HG03520 (cell line): ENCODE data around the gene FSIP1.

ENCODE experiments used
- ATAC-seq: cut with Tn5 transposase; IDR thresholded peaks from one replicate; pipeline ENCODE4 v1.9.1; 2021; ENCODE audit warnings: mild to moderate bottlenecking, moderate library complexity; ENCODE audit not compliant: unreplicated experiment

FSIP1 gene

DNA sequence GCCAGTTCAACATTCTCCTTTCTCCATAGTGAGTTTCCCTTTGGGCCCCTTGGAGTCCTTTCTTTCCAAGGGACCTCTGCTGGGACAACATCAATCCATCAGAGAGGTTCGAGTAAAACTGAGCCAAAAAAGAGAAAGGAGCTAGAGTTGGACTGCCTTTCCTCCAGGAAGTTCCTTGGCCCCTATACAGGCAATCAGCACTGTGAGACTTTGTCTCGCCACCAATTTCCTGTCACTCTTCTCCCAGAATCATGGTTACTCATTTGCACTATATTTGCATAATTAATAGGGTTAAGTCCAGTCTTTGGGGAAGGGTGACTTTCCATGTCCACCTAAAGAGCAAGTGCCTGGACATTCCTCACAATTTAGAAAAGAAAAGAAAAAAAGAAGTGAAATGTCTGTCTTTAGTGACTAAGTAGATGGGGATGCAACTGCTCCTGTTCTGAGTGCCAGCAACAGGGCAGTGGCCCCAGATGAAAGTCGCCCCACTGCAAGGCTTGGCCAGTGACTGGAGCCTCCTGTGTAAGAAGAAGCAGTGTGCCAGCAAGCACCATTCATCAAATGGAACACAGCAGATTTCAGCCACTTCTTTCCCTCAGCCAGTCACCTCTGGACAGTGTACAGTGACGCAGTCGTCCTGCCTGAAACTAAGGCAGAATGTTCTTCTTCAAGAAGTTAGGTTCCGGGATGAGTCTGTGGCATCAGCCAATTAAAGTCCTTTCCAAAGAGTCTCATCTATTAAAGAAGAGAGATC lies 91.6 kb downstream of the FSIP1 start:
- no peak for ATAC-seq

DNA sequence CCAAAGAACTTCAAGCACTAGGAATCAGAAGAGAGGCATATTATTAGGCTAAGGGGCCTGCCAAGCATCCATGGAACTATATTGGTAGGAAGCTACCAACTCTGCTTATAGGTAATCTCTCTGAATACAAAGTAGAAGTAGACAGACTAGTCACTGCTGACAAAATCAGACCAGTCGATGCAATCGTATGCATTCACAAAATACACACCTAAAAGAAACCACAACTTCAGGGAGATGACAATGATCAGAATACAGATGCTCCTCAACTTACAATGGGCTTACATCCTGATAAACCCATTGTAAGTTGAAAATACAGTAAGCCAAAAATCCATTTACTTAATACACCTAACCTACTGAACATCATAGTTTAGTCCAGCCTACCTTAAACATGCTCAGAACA lies 94.7 kb downstream of the FSIP1 start:
- no peak for ATAC-seq

DNA sequence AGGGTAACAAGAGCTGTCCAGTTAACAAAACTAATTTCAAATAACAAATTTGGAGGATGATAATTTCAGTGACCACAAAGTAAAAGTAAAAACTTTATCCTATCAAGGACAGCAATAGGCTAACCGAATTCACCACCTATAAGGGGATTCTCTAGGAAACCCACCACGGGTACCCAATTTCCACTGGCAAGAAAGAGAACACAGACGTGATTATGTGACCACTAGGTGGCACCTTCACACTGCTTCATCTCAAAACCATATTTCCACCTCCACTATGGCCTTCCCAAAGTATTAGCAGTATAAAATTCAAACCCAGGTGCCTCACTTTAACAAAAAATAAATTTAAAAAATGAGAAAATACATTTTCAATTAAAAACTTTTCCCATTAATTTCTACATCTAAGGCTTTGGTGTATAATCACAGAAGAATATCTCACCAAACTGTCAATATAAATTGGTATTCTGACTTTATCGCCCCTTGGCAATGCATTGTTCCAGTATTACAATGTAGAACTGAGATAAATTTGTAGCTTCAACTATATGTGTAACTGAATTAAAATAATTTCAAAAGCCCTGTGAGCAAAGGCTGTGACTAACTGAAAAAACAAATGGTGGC lies 96.5 kb downstream of the FSIP1 start:
- no peak for ATAC-seq

DNA sequence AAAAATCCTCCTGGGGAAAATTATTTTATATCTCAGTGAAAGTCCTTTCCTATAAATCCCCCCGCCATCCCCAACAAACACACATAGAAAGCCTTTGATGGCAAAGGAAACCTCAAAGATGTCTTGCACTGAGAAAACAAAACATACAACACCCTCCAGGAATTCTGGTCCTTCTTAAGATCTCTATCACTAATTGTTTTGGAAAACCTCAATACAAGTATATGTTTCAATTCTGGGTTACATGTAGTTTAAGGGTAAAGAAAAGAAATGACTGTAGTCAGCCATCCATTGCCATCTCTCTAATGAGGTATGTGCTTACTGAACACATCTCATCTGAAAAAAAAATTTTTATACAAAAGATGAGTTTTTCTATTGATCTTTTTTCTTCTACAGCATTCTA lies 97.3 kb downstream of the FSIP1 start:
- no peak for ATAC-seq

DNA sequence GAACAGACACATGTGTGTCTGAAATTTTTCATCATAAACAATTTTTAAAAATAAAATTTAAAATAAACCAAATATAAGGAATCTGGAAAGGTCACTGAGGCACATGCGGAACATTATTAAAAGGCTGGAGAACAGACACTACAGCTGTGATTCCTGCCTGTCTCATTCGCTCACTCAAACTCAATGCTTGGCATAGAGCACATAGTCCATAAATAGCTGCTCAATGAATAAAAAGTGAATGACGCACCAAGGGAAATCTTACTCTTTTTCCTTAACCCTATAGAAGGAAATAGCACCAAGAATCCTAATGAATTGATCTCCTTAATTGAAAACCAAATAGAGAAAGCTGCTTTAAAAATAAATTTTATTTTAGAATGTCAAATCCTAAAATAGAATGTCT lies 98.4 kb downstream of the FSIP1 start:
- ATAC-seq: no peak

DNA sequence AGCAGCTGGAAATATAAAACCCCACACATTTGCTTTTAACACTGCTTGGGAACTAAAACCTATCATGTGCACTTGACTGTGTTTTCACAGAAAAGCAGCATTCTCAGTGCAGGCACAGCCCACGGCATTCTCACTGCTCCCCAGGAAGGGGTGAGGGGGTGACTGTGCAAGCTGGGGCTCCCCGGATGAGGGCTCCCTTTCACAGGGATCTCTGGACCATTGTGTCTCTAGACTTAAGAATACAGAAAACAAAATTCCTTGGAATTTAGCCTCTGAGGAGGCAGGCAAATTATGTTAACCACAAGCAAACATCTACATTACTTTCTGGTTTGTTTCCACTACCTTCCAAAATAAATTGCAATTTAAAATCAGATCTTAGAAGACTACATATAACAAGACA lies 100.3 kb downstream of the FSIP1 start:
- no peak for ATAC-seq

DNA sequence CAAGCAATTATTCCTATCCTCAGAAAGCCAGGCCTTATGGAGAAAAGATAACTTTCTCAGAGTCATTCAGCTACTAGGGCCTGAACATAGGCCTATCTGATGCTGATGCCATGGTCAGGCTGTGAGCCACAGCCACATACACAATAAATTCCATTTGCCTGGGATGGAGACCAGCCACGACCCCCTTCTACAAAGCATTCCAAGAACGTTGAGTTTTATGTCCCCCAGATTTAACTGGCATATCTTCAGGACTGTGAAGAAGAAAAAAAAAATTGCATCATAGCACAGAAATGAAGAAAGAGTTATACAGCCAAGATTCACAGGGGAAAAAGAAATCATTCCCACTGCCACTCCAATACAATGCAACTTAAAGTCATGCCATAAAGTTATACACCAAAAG lies 101.8 kb downstream of the FSIP1 start:
- ATAC-seq: no peak

DNA sequence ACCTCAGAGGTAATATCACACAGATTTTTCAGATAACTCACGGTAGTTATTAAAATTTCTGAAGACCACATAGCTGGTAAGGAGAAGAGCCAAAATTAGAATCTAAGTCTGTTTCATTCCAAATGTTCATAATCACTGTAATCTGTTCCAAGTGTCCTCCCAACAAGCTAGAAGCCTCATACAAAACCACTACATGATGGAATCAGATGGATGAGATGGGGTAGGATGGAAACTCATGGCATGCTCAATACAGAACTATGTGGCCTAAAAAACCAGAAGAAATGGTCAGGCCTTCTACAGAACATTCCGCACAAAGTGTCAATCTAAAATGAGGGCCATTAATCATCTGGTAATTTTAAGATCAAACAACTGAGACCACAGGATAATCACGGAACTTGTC lies 110.0 kb downstream of the FSIP1 start:
- no peak for ATAC-seq

DNA sequence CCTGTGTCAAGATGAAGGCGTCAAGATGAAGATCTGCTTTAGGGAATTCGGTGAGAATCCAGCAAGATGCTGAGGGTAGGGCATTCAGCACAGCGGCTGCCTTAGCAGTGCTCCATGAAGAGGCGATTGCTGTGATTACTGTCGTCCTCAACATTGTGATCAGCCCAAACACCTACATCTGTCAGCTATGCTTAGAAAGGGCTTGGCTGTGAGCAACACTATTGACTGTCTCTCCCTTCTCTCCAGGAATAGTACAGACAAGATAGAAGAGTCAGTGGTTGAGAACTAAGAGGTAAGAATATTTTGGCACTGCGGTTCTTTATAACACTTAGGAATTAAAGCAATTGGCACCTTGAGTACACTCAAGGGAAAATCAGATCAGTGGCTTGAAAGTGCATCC lies 110.5 kb downstream of the FSIP1 start:
- no peak for ATAC-seq

DNA sequence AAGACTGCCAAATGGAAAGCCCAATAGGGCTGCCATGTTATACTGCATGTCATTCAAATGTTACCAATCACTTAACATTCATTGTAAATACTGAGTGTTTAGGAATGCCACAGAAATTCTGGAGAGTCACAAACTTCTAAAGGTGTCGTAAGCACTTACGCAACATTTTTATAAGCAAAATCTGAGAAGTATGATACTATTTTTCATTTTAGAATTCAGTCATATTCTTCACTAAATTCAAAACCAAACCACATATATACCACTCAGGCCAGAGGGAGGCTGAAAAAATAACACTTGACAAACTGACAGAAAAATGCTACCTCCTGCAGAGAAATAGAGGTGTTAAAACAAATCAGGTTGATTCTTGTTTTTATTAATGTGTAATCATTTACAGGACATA lies 112.0 kb downstream of the FSIP1 start:
- ATAC-seq: no peak

DNA sequence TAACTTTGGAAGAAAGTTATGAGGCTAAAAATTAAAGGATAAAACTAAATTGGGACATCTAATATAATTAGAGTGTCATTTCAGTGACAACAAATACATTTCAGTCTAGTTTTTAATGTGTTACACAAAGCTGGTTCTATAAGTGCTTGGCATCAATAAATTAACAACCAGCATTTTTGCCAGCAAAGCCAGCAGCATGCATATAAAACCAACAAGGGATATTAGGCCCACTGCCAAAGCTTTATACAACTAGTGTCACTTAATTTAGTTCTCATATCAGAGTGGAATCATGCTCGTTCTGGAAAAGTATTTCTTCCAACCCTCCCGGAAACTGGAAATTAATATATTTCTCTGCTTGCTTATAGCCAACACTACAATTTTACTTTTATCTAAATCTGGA lies 113.0 kb downstream of the FSIP1 start:
- ATAC-seq: no peak

DNA sequence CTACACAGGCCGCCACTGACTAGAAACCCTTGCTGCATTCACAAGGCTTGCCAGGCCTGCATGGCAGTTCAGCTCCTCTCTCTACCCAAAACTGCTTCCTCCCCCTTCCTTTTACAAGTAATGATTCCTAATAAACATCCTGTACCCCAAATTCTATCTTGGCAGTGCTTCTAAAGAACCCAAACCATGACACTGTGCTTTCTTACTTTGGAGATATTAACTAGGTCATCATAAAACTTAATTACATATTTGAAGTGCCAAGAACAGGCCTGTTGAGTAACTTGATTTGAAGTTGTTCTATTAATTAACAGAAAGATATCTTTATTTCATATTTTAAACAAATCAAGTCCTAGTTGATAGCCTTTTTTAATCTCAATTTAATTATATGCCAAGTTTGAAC lies 113.4 kb downstream of the FSIP1 start:
- ATAC-seq: no peak

DNA sequence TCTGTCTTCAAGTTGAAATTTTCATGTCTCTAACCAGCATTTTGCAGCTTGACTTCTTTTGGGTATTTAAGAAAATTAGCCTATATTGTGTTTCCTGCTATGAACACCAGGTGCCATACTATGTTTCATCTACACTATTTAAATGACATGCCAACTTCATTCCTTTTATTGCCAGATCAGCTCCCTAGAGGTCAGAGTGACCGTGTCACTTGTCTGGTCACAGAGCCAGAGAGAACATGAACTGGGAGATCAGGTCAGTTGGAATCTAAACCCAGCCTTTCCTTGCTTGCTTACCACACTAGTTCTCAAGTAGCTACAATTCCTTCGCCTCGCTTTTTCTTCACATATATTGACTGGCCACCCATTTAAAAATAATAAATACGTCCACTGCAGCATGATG lies 114.2 kb downstream of the FSIP1 start:
- ATAC-seq: no peak

DNA sequence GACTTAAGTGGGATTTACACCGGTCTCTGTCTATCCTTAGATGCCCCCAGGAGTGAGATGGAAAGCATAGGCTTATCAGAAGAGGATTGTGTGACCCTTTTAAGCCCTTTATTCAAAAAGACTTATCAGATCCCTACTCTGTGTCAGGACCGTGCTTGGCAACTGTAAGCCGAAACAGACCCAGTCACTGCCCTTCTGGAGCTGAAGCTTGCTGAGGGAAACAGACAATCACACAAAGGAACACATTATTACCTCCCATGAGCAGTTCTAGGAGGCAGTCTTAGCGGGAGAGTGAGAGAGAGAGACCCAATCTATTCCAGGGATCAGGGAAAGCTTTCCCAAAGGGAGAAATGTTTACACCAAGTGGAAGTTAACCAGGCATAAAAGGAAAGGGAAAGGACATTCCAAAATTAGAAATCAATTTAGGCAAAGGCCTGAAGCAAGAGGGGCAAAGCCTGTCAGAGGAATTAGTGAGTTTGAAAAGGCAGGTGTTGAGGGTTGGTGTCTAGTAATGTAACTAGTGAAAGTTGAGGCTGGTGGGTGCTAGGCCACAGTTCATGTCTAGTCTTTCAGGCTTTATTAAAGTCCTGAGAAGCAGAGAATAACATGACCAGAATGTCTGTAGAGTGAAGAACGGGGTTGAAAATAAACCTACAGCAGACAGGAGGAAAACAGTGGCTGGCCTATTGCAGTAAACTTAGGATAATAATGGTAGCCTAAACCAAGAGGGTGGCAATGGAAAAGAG lies 115.1 kb downstream of the FSIP1 start:
- no peak for ATAC-seq

DNA sequence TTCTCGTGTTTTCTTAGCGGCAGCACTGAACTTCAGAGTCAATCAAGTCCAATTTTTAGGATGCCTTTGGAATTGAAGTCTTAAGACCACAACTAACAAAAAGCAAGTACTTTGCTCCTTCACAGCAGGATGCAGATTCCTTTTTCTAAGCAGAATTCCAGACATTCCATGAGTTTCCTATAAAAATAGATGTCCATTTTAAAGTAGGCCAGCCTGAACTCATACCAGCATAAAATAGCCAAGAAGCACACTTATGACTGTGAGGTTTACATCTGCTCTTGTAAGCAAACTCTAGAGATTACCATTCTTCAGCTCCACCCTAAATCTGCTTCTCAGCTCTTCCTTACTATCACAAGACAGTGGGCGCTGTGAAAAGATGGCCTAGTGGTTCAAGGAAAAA lies 116.0 kb downstream of the FSIP1 start:
- no peak for ATAC-seq

DNA sequence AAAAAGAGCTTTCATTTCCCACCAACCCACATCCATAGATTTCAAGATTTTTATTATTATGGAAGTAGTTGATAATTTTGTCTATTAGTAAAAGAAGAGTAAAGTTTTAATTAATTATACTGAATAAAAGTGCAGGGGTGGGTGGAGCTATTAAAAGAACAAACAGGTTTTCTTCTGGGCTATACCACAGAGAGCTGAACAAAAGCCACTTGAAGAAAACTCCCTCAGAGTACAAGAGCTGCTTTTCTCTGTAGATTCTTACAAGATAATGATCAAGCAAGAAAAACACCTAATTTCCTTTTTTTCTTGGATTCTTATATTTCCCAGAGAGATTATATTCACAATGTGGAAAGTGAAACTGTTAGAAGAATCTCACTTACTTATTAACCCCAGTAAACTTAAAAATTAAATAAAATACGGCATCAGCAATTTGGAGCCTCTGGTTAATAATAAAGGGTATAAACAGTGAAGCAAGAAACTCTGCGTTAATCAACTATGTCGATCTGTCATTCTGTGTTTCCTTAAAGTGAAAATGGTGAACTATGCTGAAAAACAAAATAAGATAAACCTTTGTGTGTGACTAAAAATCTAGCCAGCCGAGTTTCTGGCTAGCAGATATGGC lies 116.9 kb downstream of the FSIP1 start:
- no peak for ATAC-seq

DNA sequence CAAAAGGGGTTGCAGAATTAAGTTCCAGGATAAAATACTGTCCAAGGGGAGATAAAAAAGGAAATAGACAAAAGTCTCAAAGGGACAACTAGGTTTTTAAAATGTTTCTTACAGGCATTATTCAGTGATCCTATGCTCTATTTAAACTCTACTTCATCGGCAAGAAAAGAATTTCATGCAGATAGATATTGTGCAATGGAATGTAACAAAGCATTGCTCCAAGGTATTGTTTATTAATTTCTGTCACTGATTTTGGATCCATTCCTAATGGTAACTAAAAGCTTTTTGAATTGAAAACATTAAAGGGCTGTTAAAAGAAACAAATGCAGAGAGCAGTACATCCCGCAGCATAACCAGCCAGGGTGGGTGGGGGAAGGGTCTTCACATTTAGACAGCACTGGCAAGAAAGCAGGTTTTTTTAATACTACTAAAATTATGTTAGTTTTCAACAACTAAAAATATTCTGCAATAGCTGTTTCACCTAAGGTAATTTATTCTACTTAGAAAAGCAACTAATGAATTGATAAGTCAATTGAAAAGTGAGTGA lies 118.9 kb downstream of the FSIP1 start:
- ATAC-seq: no peak

DNA sequence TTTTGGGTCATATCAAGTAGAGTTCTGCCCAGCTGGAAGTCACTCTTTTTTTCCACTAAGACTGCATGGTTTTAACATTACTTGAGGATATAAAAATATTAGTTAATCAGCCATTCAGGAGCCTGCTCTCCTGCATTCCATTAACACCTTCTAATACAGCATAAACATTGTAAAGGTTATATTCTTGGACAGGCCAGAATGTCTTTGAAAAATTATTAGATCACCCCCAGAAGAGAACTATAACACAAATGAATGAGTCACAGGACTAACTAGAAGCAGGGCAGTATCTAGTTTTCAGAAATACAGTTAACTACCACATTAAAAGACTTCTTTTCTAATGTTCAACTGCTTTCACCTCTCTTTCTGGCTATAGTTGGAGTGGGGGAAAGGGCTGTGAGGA lies 120.9 kb downstream of the FSIP1 start:
- ATAC-seq: no peak

DNA sequence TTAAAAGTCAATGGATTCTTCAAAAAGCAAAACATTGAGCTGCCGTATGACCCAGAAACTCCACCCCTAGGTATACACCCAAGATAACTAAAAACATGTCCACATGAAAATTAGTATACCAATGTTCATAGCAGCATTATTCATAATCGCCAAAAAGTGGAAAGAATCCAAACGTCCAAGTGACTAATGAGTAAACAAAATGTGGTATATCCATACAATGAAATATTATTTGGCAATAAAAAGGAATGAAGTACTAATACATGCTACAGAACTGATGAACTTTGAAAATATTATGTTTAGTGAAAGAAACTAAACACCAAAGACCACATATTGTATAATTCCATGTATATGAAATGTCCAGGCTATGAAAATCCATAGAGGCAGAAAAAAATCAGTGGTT lies 123.9 kb downstream of the FSIP1 start:
- ATAC-seq: no peak

DNA sequence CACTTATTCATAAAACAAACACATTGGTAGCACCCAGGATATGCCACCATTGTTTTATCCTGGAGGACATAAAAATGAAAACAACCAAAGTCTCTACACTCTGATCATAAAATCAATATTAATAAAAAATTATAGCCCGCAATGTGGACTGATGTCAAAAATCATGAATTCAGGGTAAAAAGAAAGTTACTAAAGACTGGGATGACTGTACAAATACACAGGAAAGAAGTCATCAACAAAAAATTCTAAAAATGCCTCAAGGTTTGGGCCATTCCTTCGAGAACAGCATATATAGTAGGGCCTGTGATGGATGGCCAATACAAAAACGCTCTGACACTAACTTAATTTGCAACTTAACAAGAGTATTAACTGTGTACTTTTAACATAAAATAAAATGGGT lies 125.0 kb downstream of the FSIP1 start:
- ATAC-seq: no peak

DNA sequence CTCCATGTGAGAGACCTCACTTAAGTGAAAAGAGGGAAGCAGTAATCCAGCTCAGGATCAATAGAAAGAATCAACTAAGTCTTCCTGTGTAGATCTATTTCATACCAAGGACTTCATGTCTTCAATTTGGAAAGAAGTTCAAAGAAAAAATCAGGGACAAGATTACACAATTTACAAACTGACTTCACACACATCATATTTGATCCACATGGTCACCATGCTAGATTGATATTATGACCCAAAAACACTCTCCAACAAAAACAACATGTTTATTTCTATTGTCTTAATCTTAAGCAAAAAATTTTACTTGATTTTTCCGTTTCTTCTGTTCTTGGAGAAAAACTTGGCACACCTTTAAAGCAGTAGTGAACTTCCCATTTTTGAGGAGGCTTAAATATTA lies 125.5 kb downstream of the FSIP1 start:
- ATAC-seq: no peak

DNA sequence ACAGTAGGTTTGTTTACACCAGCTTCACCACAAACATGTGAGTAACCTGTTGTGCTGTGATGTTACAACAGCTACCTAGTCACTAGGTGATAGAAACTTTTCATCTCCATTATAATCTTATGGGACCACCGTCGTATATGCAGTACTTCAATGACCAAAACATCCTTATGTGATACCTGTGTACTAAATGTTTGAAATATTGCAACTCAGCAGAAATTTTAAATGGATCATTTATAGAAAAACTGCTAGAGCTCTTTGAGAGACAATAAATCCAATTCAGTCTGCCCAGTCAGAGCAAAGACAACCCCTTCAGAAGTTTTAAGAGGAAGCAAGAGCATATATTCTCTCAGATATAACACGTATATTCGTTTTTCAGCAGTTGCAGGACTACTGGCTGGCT lies 128.3 kb downstream of the FSIP1 start:
- ATAC-seq: no peak
